SK-N-MC (cell line): ENCODE data around the gene ZFAND5.

Experiments used
- EZH2 ChIP-seq: fragments of 200-600 bp; sonication (generic); IDR thresholded peaks from one replicate; pipeline ENCODE4 v1.6.1; 2017; ENCODE audit warnings: antibody characterized with exemption
- FOXP2 ChIP-seq: optimal IDR thresholded peaks from 2 replicates; pipeline ENCODE3; 2011; ENCODE audit warnings: mild to moderate bottlenecking, moderate library complexity; ENCODE audit not compliant: insufficient read depth; ENCODE audit errors: extremely low read length, control extremely low read depth
- POLR2AphosphoS5 ChIP-seq: IDR thresholded peaks from 2 replicates; pipeline ENCODE4 v1.6.1; 2012; ENCODE audit warnings: mild to moderate bottlenecking, low read depth, low read length, borderline replicate concordance

DNA sequence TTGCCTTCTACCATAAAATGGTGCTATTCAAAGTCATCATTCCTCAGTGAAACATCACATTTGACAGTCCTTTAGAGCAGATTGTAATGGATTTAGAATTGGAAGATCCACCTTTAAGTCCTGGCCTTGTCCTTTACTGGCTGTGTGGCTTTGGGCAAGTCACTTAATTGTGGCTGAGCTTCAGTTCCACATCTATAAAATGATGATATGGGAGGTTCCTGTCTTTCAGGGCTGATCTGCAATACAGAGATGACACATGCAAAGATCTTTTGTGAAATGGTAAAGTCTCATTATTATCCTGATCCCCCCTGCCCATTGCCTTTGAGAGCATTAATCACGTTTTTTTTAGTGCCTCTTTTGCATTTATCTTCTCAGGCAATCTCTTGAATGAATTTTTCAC is 58.2 kb downstream of the ZFAND5 start:
- no peak for TF ChIP-seq EZH2
- TF ChIP-seq POLR2AphosphoS5, result no peak
- TF ChIP-seq FOXP2, result no peak
